HS-27A (cell line): ENCODE data around the gene GJA3.

Source experiments
- DNase-seq: peaks from one replicate; pipeline ENCODE4 v3.0.0-alpha.2; 2012; ENCODE audit warnings: low read depth, missing footprints

Gene GJA3

GRCh38 chr13:20160306-20161274, at the start of gene GJA3:
Gene GJA3, minus strand, starts transcription at chr13:20161052. Its CDS starts 17,764 bp downstream, at chr13:20143288.
- DNase-seq = no peak

- no peak for DNase-seq
Measured at GRCh38 chr13:20209948-20210347, 49.1 kb upstream of the GJA3 start.

- no peak for DNase-seq
Measured at GRCh38 chr13:20206698-20207235, 45.9 kb upstream of the GJA3 start.

GRCh38 chr13:20206065-20206697, 45.3 kb upstream of the GJA3 start:
- DNase-seq = no peak

- no peak for DNase-seq
Measured at GRCh38 chr13:20198781-20199180, 37.9 kb upstream of the GJA3 start.

GRCh38 chr13:20197361-20197834, 36.5 kb upstream of the GJA3 start:
- no peak for DNase-seq

GRCh38 chr13:20195801-20196200, 34.9 kb upstream of the GJA3 start:
- no peak for DNase-seq

- no peak for DNase-seq
Measured at GRCh38 chr13:20193907-20194631, 33.2 kb upstream of the GJA3 start.

- no peak for DNase-seq
Measured at GRCh38 chr13:20193162-20193906, 32.5 kb upstream of the GJA3 start.

- DNase-seq = no peak
Measured at GRCh38 chr13:20192836-20193161, 31.9 kb upstream of the GJA3 start, which contains the start of gene GJB2. Gene GJB2, minus strand, starts transcription at chr13:20192938. Its CDS starts 3,357 bp downstream, at chr13:20189581.

- no peak for DNase-seq
Measured at GRCh38 chr13:20192158-20192835, 31.4 kb upstream of the GJA3 start.

GRCh38 chr13:20191311-20192157, 30.7 kb upstream of the GJA3 start:
- DNase-seq = no peak

- no peak for DNase-seq
Measured at GRCh38 chr13:20190481-20191310, 29.8 kb upstream of the GJA3 start.

GRCh38 chr13:20190076-20190475, 29.2 kb upstream of the GJA3 start:
- no peak for DNase-seq

GRCh38 chr13:20188667-20189553, 28.1 kb upstream of the GJA3 start:
- DNase-seq = no peak

GRCh38 chr13:20186771-20187170, 25.9 kb upstream of the GJA3 start:
- DNase-seq = no peak

- DNase-seq = no peak
Measured at GRCh38 chr13:20185366-20186056, 24.7 kb upstream of the GJA3 start.
